NCI-H526 treated with DMSO at 0.1 percent for 48 hours (cell line): Measurements from ENCODE around the gene CYP2E1.
"Not testable (repeated sequence)": the region's sequence is repeated elsewhere in the genome, so short reads cannot be mapped to it uniquely, and the experiment has no call there.

Source experiments
- DNase-seq: peaks from one replicate; lab custom pipeline; 2025; lab: John Stamatoyannopoulos, UW

Gene CYP2E1

GRCh38 chr10:133572055-133572454 is 44.9 kb downstream of the CYP2E1 start:
- not testable (repeated sequence) for DNase-seq

GRCh38 chr10:133573460-133573859 is 46.3 kb downstream of the CYP2E1 start:
- not testable (repeated sequence) for DNase-seq

- DNase-seq = not testable (repeated sequence)
Measured at GRCh38 chr10:133577037-133577436, 49.9 kb downstream of the CYP2E1 start.
